C1 segment of cervical spinal cord (tissue), 14 donors: ENCODE results near the gene ZNF217.
A peak's percentile ranks its signal among the peaks of the same experiment; 100 is the strongest.
"Not testable (repeated sequence)": the region's sequence is repeated elsewhere in the genome, so short reads cannot be mapped to it uniquely, and the experiment has no call there.

Experiments
- DNase-seq, 14 donors: peaks; one replicate each; lab custom pipeline; 2025; lab: John Stamatoyannopoulos, UW

ZNF217 gene

GRCh38 chr20:53584550-53584913, 9.1 kb downstream of the ZNF217 start:
- not testable (repeated sequence) for DNase-seq

GRCh38 chr20:53583660-53584549, 9.7 kb downstream of the ZNF217 start:
- DNase-seq, result not testable (repeated sequence)

GRCh38 chr20:53582574-53583351, 10.9 kb downstream of the ZNF217 start:
- peak in 1 of 14 donors; percentile 21 for DNase-seq

DNA sequence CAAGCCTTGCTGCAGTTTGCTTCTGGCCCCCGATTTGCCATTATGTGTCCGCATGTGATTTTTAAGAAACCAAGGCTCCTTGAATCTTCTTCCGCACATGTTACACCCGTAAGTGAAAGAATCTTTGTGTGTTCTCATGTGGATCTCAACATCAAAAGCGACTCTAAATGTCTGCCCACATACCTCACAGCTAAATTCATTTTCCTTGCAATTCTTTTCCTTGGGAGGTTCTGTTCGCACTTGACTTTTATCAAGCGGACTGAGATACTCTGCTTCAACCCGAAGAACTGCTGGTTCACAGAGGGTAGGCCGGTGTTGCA, 11.4 kb downstream of the ZNF217 start:
- no peak for DNase-seq

GRCh38 chr20:53581444-53582250, 12.0 kb downstream of the ZNF217 start:
- DNase-seq, result no peak

DNA sequence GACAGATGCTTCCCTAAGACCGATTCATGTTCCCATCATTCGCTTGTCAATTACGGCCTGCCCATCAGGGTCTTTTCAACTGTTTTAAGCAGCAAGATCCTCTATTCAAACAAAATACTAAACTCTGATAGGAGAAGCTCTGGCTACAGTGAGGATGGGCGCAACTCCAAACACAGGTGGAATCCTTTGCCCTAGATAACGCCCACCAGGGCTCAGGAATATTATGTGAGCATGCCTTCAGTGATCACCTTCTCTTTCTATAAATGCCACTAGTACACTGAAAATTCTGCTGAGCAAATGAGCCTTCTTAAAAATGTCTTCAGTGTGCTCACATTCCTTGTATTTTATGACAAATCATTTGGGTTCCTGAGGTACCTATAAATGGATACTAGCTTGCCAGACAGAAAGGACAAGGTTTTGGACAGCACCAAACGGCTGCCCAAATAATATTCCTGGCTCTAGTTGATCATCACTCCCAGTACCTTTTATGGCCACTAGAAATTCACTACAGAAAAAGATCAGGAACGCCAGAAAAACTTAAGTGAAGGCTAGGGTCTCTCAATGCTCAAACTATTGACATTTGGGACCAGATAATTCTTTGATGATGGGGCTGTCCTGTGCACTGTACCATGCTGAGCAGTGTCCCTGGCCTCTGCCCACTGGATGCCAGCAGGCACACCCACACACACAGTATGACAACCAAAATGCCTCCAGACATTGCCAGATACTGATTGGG, 13.1 kb downstream of the ZNF217 start:
- DNase-seq, result no peak

DNA sequence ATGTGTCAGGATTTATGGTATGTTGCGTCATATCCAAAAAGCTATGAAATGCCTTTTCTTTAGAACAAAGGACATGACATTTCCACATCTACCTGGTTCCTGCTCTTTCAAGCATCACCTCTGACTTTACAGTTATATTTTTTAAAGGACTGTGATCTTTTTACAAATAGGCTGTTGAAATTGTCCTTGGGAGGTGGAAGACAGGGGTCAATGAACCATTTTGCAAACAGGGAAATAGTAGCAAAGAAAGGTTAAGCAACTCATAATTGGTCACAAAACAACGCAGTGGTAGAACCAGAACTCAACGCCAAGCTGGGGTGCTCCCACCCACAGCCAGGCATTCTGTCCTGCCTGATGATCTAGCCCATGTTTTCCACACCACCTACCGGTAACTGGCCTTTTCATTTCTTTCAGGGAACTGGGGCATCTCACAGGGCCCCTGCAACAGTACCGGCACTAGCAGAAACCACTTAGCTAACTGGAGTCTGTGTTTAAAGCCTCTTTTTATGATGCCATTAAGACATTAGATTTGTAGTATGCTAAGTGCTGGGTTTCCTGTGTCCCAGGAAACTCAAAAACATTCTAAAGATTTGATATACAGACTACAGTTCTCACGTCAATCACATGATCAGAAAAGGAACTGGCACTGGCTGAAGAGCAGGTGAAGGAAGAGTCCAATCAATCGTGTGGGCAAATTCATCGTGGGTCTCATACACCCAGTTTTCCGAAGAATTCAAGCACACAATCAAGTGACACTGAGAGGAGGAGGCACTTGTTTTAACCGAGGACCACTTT, 13.9 kb downstream of the ZNF217 start:
- peak in 1 of 14 donors; percentile 16 for DNase-seq

DNA sequence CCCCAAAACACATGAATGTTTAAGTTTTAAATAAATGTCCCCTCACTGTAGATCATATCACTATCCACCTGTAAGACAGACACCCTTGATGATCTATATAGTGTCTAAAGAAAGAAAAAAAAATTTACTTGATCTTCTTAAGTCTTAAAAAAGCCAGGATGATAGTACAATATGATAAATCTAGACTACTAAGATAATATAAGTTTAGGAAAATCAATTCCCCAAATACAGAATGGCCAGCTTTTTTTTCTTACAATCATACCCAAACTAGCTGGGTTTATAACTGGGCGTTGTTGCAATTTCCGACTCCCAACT, 14.4 kb downstream of the ZNF217 start:
- no peak for DNase-seq

DNA sequence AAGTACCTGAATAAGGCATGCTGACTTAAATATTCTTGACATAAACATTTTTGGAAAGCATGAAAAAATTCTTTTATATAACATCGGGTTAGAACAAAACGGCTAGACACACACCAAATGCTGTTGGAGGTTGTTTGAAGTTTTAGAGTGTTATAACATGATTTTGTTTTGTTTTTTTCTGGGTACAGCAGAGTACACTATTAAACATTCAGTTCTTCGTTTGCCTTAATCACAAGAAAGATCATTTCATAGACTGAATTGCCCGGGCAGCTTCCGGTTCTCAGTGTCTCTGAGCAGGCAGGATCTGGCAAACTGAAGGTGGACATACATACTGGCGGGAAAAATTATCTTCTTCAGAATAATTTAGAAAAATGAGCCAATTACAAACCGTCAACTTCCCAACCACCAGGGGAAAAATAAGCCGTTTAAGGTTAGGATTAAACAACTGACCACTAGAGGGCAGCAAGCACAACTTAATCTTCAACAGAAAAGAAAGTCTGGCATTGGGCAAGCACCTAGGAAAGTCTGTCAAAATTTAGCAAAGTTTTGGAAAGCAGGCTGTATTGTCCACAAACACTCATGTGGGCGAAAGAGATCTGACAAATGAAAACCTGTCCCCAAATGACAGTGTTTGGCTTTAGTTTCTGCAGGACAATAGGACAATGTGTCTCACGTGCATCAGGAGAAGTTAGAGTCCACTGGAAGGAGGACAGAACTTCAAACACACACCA, 15.0 kb downstream of the ZNF217 start:
- peak in 10 of 14 donors; percentile 8 to 71 (median 20) for DNase-seq

DNA sequence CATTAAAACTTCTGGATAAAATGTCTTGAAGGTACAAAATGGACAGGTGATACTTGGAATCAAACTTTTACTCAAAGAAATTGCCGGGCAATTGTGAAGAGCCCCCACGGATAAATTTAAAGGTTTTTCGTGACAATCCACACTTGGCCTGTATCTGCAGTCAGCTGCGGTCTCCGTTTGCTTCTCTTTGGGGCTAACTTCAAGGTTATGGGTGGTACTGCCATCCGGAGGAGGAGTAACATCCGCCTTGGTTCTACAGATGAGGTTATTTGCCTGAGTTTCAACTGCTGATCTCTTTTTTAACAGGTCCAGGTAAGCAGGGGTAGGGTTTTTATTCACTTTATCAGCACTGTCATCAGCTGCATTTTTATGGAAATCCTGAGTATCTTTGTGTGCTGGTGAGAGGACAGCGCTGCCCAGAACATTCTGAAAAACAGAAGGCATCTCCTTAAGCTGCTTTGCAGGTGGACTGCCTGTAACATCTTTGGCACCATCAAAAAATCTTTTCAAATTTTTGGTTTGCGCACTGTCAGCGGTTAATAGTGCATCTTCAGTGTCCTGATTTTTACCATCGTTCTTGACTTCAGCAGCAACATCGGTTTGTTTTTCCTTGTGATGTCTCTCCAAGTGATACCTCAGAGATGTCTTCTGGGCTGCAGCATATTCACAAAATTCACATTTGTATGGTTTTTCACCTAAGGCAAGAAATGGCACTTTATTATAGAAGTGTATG, 16.9 kb downstream of the ZNF217 start:
- no peak for DNase-seq

- no peak for DNase-seq
Observed at GRCh38 chr20:53576195-53576580, 17.5 kb downstream of the ZNF217 start.

GRCh38 chr20:53575481-53576194, 18.0 kb downstream of the ZNF217 start:
- no peak for DNase-seq

DNA sequence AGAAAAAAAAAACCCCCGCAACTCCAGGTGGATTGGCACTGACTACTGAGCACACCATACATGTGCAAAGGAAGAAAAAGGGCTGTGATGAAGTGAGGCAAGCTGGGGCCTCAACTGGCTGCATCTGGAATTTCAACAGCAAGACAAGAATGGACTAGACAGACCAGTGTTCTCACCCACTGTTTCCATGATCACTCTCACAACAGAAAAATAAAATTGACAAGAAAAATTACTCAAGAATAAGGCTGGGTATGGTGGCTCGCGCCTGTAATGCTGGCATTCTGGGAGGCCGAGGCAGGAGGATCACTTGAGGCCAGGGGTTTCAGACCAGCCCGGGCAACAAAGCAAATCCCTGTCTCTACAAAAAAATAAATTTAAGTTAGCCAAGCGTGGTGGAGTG, 18.8 kb downstream of the ZNF217 start:
- DNase-seq, result no peak

DNA sequence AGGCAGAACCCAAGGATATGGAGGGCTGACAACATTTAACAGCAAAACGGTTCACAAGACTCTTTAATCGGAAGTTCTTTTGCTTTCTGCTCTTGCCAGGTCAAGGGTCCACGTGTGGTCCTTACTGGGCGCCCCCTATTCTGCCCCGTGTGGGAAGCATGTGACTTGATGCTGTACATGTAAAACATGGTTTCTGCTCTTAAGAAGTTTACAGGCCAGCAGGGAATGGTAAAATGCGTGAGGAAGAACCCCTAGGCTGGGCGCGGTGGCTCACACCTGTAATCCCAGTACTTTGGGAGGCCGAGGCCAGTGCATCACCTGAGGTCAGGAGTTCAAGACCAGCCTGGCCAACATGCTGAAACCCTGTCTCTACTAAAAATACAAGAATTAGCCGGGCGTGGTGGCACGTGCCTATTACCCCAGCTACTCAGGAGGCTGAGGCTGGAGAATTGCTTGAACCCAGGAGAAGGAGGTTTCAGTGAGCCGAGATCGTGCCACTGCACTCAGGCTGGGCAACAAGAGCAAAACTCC, 19.3 kb downstream of the ZNF217 start:
- no peak for DNase-seq

DNA sequence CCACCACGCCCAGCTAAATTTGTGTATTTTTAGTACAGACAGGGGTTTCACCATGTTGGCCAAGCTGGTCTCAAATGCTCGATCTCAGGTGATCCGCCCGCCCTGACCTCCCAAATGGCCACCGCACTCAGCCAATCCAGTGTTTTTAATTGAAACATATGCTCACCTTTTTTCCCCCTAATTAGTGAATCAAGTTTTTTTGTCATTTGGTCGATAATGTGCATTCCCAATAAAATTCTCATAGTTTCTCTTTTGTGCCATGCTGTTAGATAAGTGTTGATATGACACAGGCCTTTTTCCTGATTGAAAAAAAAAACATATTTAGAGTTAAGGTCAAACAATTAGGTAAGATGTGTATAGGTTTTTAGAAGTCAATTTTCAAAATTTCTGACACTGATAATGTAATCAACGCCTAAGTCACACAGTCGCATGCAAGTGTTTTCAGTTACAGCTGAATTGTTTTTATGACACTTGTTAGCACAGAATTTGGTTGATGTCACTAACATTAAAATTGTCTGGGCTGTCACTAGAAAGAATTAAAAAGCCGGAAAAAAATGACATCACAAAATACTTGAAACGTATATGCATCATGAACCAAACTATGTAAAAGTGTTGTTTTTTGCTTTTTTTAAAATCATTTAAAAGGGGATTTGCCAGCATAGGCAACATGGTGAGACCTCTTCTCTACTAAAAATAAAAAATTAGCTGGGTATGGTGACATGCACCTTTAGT, 21.9 kb downstream of the ZNF217 start:
- no peak for DNase-seq

DNA sequence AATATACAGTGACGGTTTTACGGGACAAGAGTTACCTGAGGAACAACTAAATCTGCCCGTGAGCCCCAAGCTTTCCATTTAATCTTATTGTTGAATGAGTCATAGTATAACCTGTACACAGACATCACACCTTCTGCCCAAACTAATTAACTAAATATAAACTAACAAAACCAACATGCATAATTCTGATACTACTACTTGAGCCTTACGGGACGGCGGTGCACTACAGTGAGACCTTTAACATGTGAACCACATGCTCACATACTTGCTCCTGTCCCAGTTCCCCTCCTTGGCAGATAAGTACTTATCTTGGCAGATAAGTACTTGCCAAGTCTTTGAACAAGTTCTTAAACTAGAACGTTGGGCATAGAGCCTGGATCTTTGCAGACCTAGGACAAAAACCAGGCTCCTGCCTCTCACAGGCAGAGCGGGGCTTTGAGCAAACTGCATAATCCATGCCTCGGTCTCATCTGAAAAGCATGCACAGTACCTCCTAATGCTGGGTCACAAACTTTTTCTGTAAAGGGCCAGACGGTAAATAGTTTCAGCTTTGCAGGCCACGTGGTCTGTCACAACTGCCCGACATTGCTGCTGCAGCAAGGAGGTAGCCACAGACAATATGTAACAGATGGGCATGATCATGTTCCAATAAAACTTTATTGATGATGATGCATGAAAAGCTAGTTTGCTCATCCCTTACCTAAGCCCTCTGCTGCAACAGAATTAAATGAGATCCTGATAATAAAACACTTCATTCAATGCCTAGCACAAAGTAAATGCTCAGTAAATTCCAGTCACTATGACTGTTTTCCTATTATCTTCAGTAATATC, 23.0 kb downstream of the ZNF217 start:
- DNase-seq, result no peak
